ENCODE data around the gene KIF2C.

DNA sequence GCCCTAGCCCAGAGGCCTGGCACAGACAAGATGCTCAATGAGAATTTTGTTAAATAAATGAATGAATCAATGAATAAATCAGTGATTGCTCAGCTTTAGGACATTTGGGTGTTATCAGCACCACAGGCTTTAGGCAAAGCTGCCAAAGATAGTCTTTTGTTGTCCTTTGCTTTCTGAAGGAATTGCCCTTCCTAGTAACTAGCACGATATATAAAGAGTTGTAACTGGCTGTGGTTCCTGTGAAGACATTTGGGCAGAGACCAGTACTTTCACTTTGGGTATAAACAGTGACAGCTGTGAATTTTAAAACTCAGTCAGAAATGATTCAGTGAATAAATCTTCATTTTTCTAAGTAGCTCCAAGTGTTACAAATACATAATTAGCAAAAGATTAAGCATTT lies 22.0 kb upstream of the KIF2C start:
- no peak for TF ChIP-seq EZH2 (IDR thresholded peaks at IDR 0.05; ENCODE audit: borderline replicate concordance, insufficient read depth, low read length, poor library complexity, severe bottlenecking)
- no peak for TF ChIP-seq POLR2AphosphoS5 (IDR thresholded peaks at IDR 0.05)
- no peak for TF ChIP-seq TAF1 (IDR thresholded peaks at IDR 0.05; ENCODE audit: low read depth)

All from neural cell (in vitro differentiated cells).